Anterior cingulate cortex (tissue), 58 donors: ENCODE data around the gene ZNF273.
"Not testable (repeated sequence)": the region's sequence is repeated elsewhere in the genome, so short reads cannot be mapped to it uniquely, and the experiment has no call there.

Experiments
- DNase-seq, 58 donors: peaks; one replicate each; lab custom pipeline; 2025; lab: John Stamatoyannopoulos, UW

The ZNF273 gene

GRCh38 chr7:64938540-64938939, 35.5 kb downstream of the ZNF273 start:
- no peak for DNase-seq

DNA sequence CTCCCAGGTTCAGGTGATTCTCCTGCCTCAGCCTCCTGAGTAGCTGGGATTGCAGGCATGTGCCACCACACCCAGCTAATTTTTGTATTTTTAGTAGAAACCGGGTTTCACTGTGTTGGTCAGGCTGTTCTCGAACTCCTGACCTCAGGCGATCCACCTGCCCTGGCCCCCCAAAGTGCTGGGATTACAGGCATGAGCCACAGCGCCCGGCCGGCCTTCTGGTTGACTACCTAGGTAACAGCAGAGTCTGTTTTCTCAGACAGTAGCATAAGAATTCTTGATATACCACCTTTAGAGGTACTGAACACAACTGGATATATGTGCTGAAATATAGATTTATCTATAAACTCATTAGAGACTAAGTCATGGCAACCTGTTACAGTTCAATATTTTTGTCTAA, 36.9 kb downstream of the ZNF273 start:
- not testable (repeated sequence) for DNase-seq

- not testable (repeated sequence) for DNase-seq
Measured at GRCh38 chr7:64944667-64945502, 41.8 kb downstream of the ZNF273 start.

DNA sequence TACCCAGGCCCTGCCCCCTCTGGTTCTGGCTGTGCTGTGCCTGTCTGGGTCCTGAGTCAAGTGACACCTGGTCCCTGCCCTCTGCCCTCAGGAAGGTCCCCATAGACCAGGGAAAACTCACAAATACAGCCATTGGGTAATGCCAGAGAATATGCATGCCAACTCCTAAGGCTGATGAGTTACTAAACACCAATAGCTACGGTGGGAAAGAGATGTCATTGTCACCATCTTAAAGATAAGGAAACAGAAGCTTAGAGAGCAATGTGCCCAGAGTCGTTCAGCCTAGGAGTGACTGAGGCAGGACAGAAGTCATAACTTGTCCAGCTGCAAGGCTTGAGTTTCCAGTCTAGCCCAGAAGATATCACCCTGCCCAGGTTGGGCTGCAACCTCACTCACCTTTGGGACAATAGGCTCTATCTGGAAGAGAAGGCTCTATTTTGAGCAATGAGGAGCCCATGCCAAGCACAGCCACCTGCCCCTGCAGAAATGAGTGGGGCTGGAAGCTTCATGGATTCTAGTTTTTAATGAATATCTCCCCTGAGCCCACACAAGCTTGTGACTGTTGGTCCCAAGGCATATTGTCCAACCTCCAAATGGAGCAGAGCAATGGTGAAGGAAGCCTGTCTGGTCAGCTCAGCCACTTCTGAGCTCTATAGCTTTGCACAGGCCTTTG, 42.6 kb downstream of the ZNF273 start:
- no peak for DNase-seq

DNA sequence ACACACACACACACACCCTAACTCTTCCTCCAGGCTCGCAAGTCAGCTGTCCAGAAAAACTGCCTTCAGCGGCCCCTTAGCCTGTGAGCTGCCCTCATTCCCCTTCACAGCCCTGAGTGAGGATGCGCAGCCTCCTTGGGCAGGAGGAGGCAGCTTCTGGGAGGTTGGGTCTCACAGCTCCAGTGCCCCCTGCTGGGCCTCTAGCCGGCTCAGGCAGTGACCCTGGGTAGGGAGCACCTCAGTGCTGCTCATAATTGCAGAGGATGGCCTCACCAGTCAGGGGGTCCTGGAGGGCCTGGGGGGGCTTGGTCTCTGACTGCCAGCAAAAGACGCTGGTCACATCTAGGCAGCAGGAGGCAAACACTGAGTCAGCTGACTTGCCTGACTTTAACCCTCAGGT, 43.7 kb downstream of the ZNF273 start:
- DNase-seq = peak in 3 of 58 donors; percentile 4 to 21 (median 6)

DNA sequence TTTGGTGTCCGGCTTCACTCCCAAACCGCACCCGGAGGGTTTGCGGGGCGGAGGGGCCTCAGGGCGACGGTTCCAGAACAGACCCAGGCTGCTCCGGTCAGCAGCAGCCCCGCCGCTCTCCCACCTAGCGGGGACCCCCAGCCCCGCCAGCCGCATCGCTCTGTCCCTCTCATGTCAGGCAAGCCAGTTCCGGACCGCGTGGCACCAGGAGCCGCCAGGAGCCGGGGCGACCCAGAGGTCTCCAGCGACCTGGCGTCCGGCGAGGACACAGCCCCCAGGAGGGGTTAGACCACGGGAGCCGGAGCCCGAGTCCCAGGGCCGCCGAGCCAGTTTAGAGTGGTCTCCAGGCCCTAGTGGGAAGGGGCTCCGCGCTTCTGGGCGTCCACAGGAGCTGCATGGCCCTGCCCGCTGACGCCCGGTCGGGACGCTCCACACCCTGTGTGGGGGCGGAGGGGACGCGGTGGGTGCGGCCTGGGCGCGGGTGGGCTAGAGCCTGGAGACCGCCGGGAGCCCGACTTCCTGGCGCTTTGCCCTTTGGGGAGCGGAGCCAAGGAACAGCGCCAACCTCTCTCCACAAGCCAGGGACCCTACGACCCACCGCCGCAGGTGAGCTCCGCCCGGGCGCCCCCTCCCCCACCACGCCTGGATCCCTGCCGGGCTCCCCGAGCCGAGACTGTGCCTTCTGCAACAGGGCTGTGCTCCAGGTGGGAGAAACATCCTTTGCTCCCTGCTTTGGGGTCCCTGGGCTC, 44.4 kb downstream of the ZNF273 start:
- DNase-seq = peak in 5 of 58 donors; percentile 9 to 58 (median 17)

- DNase-seq = not testable (repeated sequence)
Measured at GRCh38 chr7:64948774-64949173, 45.7 kb downstream of the ZNF273 start.

- DNase-seq = not testable (repeated sequence)
Measured at GRCh38 chr7:64950673-64951072, 47.6 kb downstream of the ZNF273 start.

DNA sequence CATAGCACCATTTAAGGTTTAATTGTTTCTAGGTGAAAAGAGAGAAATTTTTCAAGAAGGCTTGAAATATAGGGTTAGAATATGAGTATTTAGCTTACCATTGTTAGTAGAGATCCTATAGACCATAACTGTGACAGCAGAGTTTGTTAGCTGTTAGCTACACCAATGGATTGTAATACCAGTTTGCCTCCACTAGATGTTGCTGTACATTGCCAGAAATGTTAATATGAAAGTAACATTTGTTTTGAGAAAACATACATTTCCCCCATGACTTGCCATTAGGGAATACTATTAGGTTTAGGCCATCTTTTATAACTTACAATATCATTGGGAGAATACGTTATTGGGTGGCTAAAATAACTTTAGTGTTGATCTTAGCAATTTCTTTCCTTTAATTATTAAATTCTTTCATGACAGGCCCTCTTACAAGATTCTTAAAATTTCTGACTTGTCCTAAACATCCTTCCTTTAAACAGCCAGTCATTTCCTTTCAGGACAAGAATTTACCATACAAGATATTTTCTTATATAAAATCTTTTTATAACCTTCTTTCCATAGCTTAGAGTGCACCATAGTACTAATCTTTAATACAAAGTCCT, 48.3 kb downstream of the ZNF273 start:
- peak in 2 of 58 donors; percentile 30 to 38 for DNase-seq

DNA sequence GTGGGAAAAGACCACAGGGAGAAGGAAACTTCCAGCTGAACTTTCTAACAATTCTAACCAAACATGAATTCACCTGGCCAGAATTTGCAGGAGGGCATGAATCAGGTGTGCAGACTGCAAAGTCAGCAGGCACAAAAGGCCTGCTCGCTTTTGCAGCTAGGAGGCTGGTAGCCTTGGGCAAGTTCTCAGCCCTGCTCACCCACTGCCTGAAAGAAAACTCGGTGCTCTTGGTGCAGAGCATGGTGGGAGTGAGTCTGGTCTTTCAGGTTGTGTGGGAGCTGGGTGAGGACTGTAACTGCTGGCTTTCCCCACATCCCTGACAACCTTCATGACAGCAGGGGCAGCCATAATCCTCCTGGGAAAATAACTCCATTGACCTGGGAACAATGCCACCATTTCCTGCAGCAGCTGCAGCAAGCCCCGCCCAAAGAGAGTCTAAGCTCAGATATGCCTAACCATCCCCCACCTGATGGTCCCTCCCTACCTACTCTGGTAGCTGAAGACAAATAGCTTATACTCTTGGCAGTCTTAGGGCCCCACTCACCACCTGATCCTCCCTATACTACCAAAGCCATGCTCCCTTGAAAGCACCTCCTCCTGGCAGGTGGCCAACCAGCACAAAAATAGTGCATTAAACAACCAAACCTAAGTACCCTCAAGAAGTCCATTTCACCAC, 56.1 kb downstream of the ZNF273 start:
- DNase-seq = no peak

- DNase-seq = no peak
Measured at GRCh38 chr7:64965594-64965993, 62.5 kb downstream of the ZNF273 start.

- DNase-seq = no peak
Measured at GRCh38 chr7:64978497-64979203, 75.6 kb downstream of the ZNF273 start.
